ENCODE measurements around the gene ZNF655. TPM values are rescaled to one million over a fixed set of nuclear protein-coding genes. Genes with fewer than 3 reads are reported as not detected.
"Not testable (repeated sequence)": the region's sequence is repeated elsewhere in the genome, so short reads cannot be mapped to it uniquely, and the experiment has no call there.

The ZNF655 gene
- total RNA-seq, 6 donors from 2014 or later: 57.3 to 202 (median 137) TPM

DNA sequence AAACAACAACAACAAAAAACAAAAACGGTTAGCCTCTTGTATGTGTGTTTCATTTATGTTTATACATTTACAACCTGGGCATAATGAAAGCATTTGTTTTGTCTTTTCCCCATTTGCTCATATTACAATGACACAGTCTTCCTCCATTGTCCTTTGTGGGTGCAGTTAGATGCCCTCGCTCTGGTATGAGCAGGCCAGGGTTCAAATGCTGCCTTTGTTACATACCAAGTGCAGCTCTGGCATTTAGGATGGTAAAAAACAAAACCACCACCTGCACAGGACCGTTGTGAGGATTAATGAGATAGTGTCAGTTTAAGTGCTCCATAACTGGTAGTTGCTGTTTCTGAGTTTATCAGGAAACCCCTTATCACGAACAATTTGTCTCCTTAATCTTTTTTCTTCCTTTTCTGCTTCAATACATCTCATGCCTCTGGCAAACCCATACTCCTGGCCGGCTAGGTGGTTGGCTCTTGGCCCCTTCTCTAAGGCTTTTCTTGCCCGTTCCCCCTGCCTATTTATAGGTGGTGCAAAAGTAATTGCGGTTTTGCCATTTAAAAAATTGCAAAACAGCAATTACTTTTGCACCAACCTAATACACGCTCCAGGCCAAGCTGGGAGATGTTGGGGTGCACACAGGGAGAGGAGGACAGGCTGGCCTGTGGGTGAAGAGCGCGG lies 21.0 kb downstream of the ZNF655 start:
- H3K4me3 ChIP-seq: peak overlapping the region in 3 of 4 donors; percentile 44 to 72 (median 57)
- H3K36me3 ChIP-seq: peaks cover 0 to under 1% (median 0%) of the 10 kb centered on the region in 4 donors
- no peaks in the 10 kb centered on the region for H3K27me3 ChIP-seq
- H3K4me1 ChIP-seq: peaks cover 5 to 22% (median 11%) of the 10 kb centered on the region in 4 donors
- DNase-seq (no peak), ATAC-seq (ENCODE audit: low FRiP score in 2 of 2) (no peak)
- TF ChIP-seq POLR2A (IDR thresholded peaks at IDR 0.05) (no peak), POLR2AphosphoS5 (IDR thresholded peaks at IDR 0.05) (no peak), CTCF (IDR thresholded peaks at IDR 0.05) (no peak), EP300 (IDR thresholded peaks at IDR 0.05) (no peak)
- H3K27ac ChIP-seq: peak overlapping the region in 1 of 4 donors; percentile 73
- H3K9me3 ChIP-seq: no peaks in the 10 kb centered on the region
- 50 to 51% methylated on average over 10 of the region's 10 CpGs for WGBS, 2 donors

GRCh38 chr7:99579956-99580777 lies 21.7 kb downstream of the ZNF655 start:
- Histone ChIP-seq H3K4me3 (peak overlapping the region; percentile 37 to 72 (median 50)), H3K27me3 (no peaks in the 10 kb centered on the region), H3K36me3 (no peaks in the 10 kb centered on the region), H3K27ac (peak overlapping the region in 1 of 4 donors; percentile 73), H3K4me1 (peaks cover 5 to 22% (median 11%) of the 10 kb centered on the region in 4 donors), H3K9me3 (no peaks in the 10 kb centered on the region)
- WGBS, 2 donors: 2% methylated on average over 25 to 49 of the region's 54 CpGs
- TF ChIP-seq POLR2A (IDR thresholded peaks at IDR 0.05) (no peak), CTCF (IDR thresholded peaks at IDR 0.05) (peak in 5 of 6 experiments; percentile 17 to 64 (median 30)), EP300 (IDR thresholded peaks at IDR 0.05) (no peak), POLR2AphosphoS5 (IDR thresholded peaks at IDR 0.05) (no peak)
- ATAC-seq (ENCODE audit: low FRiP score in 2 of 2): peak; percentile 53 to 80
- DNase-seq: peak in 1 of 2 donors; percentile 86

- H3K27me3 ChIP-seq; H3K9me3 ChIP-seq; H3K36me3 ChIP-seq; ATAC-seq (ENCODE audit: low FRiP score in 2 of 2); DNase-seq: not testable (repeated sequence)
- 47 to 52% methylated on average over 4 of the region's 4 CpGs for WGBS, 2 donors
- Histone ChIP-seq H3K27ac (peak overlapping the region in 1 of 4 donors; percentile 73), H3K4me3 (peak overlapping the region in 3 of 4 donors; percentile 44 to 72 (median 57)), H3K4me1 (peaks cover 5 to 22% (median 11%) of the 10 kb centered on the region in 4 donors)
Observed at GRCh38 chr7:99580778-99581332, 22.4 kb downstream of the ZNF655 start.

DNA sequence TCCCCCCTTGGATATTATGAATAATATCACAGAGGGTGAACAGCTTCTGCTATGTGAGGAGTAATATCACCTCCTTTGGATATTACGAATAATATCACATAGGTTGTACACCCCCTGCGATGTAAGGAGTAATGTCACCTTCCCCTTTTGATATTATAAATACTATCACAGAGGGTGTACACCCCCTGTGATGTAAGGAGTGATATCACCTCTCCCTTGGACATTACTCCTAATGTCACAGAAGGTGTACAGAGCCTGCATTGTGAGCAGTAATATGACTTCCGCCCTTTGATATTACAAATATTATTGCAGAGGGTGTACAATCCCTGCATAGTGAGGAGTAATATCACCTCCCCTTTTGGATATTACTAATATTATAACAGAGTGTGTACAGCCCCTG lies 30.4 kb downstream of the ZNF655 start:
- no peak overlapping the region for H3K27ac ChIP-seq
- no peak for DNase-seq
- no peak overlapping the region for H3K4me3 ChIP-seq
- H3K4me1 ChIP-seq: no peaks in the 10 kb centered on the region
- no peaks in the 10 kb centered on the region for H3K27me3 ChIP-seq
- 79 to 88% methylated on average over 3 of the region's 3 CpGs for WGBS, 2 donors
- no peaks in the 10 kb centered on the region for H3K36me3 ChIP-seq
- TF ChIP-seq POLR2AphosphoS5 (IDR thresholded peaks at IDR 0.05) (no peak), EP300 (IDR thresholded peaks at IDR 0.05) (no peak), CTCF (IDR thresholded peaks at IDR 0.05) (no peak), POLR2A (IDR thresholded peaks at IDR 0.05) (no peak)
- no peak for ATAC-seq (ENCODE audit: low FRiP score in 2 of 2)
- H3K9me3 ChIP-seq: no peaks in the 10 kb centered on the region
